Tibial nerve (tissue), 4 donors: ENCODE data around the gene STARD9. TPM values are rescaled to one million over a fixed set of nuclear protein-coding genes. Genes with fewer than 3 reads are reported as not detected.
"Not testable (repeated sequence)": the region's sequence is repeated elsewhere in the genome, so short reads cannot be mapped to it uniquely, and the experiment has no call there.

Experiments used
- DNase-seq, 2 donors: peaks; one replicate each; pipeline ENCODE4 v3.0.0-alpha.2; 2019; ENCODE audit warnings: low spot score in 2 of 2
- H3K27ac ChIP-seq, 4 donors: fragments of 200-600 bp; sonication (generic) in 3 of 4; one replicate each; pipeline ENCODE4 v1.5.1; 2017 to 2019; ENCODE audit warnings: mild to moderate bottlenecking in 1 of 4
- H3K27me3 ChIP-seq, 2 donors: fragments of 200-600 bp; sonication (generic) in 1 of 2; one replicate each; pipeline versions ENCODE4 v1.5.1 to v1.6.0; 2017 to 2019
- H3K36me3 ChIP-seq, 3 donors: fragments of 200-600 bp; sonication (generic); one replicate each; pipeline ENCODE4 v1.5.1; 2018 to 2019
- H3K4me1 ChIP-seq, 4 donors: fragments of 200-600 bp; sonication (generic) in 3 of 4; one replicate each; pipeline ENCODE4 v1.5.1; 2017 to 2019
- H3K4me3 ChIP-seq, 4 donors: fragments of 200-600 bp; sonication (generic) in 3 of 4; one replicate each; pipeline ENCODE4 v1.5.1; 2017 to 2019; ENCODE audit warnings: mild to moderate bottlenecking in 1 of 4, moderate library complexity in 1 of 4
- H3K9me3 ChIP-seq, 4 donors: fragments of 200-600 bp; sonication (generic) in 3 of 4; one replicate each; pipeline ENCODE4 v1.5.1; 2017 to 2019
- EP300 ChIP-seq, 2 donors: sonication (generic); formaldehyde crosslinking; IDR thresholded peaks; one replicate each; pipeline ENCODE4 v1.6.1; 2017; ENCODE audit warnings: antibody characterized with exemption in 2 of 2, mild to moderate bottlenecking in 1 of 2
- POLR2A ChIP-seq, 2 donors: fragments of 450-650 bp; IDR thresholded peaks; one replicate each; pipeline ENCODE4 v1.6.1; 2017; ENCODE audit warnings: antibody characterized with exemption in 2 of 2, mild to moderate bottlenecking in 2 of 2, moderate library complexity in 2 of 2
- WGBS, 2 donors: methylation state at CpG; one replicate each; pipeline ENCODE4 v1.1.5; 2018; 5-methylcytosine and 5-hydroxymethylcytosine counted together
- total RNA-seq, 4 donors: library from RNA; depleted of rRNA; stranded (reverse); fragments of >200 nt; gene quantifications; one replicate each; pipeline ENCODE4 v1.1.0, GENCODE V29; 2016
- TF ChIP-seq, protein P1 (sequence below), 5 experiments: fragments of 200-600 bp in 3 of 5; fragments of 450-650 bp in 2 of 5; sonication (generic) in 3 of 5; IDR thresholded peaks; one replicate each; pipeline ENCODE4 v1.5.1; 2016 to 2019; ENCODE audit warnings: antibody characterized with exemption in 5 of 5, mild to moderate bottlenecking in 3 of 5, moderate library complexity in 2 of 5

STARD9 gene
- total RNA-seq, 4 donors from 2014 or later: 66.6 to 95.1 (median 80.3) TPM

DNA sequence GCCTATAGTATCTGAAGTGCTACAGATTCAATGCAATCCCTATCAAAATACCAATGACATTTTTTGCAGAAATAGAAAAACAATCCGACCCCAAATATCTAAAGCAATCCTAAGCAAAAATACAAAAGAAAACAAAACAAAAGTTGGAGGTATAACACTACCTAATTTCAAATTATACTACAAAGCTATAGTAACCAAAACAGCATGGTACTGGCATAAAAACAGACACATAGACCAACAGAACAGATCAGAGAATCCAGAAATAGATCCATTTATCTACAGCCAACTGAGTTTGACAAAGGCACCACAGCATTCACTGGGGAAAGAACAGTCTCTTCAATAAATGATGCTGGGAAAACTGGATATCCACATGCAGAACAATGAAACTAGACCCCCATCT lies 185.4 kb downstream of the STARD9 start:
- DNase-seq: no peak
- no peak overlapping the region for H3K27ac ChIP-seq
- TF ChIP-seq EP300 (IDR thresholded peaks at IDR 0.05) (no peak), POLR2A (IDR thresholded peaks at IDR 0.05) (no peak)
- TF ChIP-seq, protein P1, sequence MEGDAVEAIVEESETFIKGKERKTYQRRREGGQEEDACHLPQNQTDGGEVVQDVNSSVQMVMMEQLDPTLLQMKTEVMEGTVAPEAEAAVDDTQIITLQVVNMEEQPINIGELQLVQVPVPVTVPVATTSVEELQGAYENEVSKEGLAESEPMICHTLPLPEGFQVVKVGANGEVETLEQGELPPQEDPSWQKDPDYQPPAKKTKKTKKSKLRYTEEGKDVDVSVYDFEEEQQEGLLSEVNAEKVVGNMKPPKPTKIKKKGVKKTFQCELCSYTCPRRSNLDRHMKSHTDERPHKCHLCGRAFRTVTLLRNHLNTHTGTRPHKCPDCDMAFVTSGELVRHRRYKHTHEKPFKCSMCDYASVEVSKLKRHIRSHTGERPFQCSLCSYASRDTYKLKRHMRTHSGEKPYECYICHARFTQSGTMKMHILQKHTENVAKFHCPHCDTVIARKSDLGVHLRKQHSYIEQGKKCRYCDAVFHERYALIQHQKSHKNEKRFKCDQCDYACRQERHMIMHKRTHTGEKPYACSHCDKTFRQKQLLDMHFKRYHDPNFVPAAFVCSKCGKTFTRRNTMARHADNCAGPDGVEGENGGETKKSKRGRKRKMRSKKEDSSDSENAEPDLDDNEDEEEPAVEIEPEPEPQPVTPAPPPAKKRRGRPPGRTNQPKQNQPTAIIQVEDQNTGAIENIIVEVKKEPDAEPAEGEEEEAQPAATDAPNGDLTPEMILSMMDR (IDR thresholded peaks at IDR 0.05): no peak
- H3K27me3 ChIP-seq: no peaks in the 10 kb centered on the region
- H3K4me1 ChIP-seq: no peaks in the 10 kb centered on the region
- peaks cover 0 to 47% (median 0%) of the 10 kb centered on the region in 3 donors for H3K36me3 ChIP-seq
- no peak overlapping the region for H3K4me3 ChIP-seq
- WGBS, 2 donors: 92 to 100% methylated on average over 1 of the region's 1 CpG
- peaks cover 0 to 35% (median 7%) of the 10 kb centered on the region in 4 donors for H3K9me3 ChIP-seq

DNA sequence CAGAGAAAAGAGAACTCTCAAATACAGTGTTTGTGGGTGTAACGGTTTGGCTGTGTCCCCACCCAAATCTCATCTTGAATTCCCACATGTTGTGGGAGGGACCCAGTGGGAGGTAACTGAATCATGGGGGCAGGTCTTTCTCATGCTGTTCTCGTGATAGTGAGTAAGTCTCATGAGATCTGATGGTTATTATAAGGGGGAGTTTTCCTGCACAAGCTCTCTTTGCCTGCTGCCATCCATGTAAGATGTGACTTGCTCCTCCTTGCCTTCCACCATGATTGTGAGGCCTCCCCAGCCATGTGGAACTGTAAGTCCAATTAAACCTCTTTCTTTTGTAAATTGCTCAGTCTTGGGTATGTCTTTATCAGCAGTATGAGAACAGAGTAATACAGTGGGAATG lies 186.4 kb downstream of the STARD9 start:
- not testable (repeated sequence) for H3K4me3 ChIP-seq, H3K27ac ChIP-seq, H3K27me3 ChIP-seq, H3K4me1 ChIP-seq, DNase-seq
- H3K36me3 ChIP-seq: peaks cover 0 to 47% (median 0%) of the 10 kb centered on the region in 3 donors
- 65 to 68% methylated on average over 2 of the region's 2 CpGs for WGBS, 2 donors
- H3K9me3 ChIP-seq: peaks cover 0 to 35% (median 7%) of the 10 kb centered on the region in 4 donors

DNA sequence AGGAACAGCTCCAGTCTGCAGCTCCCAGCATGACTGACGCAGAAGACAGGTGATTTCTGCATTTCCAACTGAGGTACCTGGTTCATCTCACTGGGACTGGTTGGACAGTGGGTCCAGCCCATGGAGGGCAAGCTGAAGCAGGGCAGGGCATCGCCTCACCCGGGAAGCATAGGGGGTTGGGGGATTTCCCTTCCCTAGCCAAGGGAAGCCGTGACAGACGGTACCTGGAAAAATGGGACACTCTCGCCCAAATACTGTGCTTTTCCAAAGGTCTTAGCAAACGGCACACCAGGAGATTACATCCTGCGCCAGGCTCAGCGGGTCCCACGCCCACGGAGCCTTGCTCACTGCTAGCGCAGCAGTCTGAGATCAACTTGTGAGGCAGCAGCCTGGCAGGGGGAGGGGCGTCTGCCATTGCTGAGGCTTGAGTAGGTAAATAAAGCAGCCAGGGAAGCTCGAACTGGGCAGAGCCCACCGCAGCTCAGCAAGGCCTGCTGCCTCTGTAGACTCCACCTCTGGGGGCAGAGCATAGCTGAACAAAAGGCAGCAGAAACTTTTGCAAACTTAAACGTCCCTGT lies 188.8 kb downstream of the STARD9 start:
- 81% methylated on average over 16 of the region's 16 CpGs for WGBS, 2 donors
- not testable (repeated sequence) for DNase-seq
- peaks cover 0 to 40% (median 7%) of the 10 kb centered on the region in 4 donors for H3K9me3 ChIP-seq

DNA sequence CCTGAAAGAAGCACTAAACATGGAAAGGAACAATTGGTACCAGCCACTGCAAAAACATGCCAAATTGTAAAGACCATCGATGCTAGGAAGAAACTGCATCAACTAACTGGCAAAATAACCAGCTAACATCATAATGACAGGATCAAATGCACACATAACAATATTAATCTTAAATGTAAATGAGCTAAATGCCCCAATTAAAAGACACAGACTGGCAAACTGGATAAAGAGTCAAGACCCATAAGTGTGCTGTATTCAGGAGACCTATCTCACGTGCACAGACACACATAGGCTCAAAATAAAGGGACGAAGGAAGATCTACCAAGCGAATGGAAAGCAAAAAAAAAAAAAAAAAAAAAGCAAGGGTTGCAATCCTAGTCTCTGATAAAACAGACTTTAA lies 190.7 kb downstream of the STARD9 start:
- Histone ChIP-seq H3K9me3 (peaks cover 0 to 26% (median 3%) of the 10 kb centered on the region in 4 donors), H3K36me3 (peaks cover 0 to 51% (median 0%) of the 10 kb centered on the region in 3 donors)
- not testable (repeated sequence) for H3K27me3 ChIP-seq, H3K4me3 ChIP-seq, DNase-seq, H3K27ac ChIP-seq, H3K4me1 ChIP-seq
- WGBS, 2 donors: 88 to 98% methylated on average over 4 of the region's 4 CpGs

More for the DNA sequence above, 188.8 kb downstream of the STARD9 start:
- not testable (repeated sequence) for H3K27ac ChIP-seq, H3K27me3 ChIP-seq, H3K4me1 ChIP-seq, H3K4me3 ChIP-seq
- peaks cover 0 to 47% (median 0%) of the 10 kb centered on the region in 3 donors for H3K36me3 ChIP-seq

Other genes starting within 250 kb of the STARD9 start
- 10 to 100 TPM; 16.1 to 34.9 (median 30.7) TPM for gene CAPN3, start 216.1 kb upstream of the STARD9 start, total RNA-seq
- gene ZNF106, start 84.5 kb upstream of the STARD9 start, total RNA-seq: 10 to 100 TPM; 54.5 to 92.9 (median 63.9) TPM
- gene SNAP23, start 80.0 kb upstream of the STARD9 start, total RNA-seq: 10 to 100 TPM; 54.0 to 77.9 (median 64.0) TPM
- gene LRRC57, start 26.8 kb upstream of the STARD9 start, total RNA-seq: 10 to 100 TPM; 16.1 to 29.5 (median 21.6) TPM
- 10 to 100 TPM; 17.1 to 29.1 (median 24.2) TPM for gene HAUS2, start 26.8 kb upstream of the STARD9 start, total RNA-seq
- 10 to 100 TPM; 14.0 to 25.5 (median 22.0) TPM for gene CDAN1, start 161.5 kb downstream of the STARD9 start, total RNA-seq